GM19372 (cell line): ENCODE results near the gene ATXN1.

ENCODE experiments used
- ATAC-seq: cut with Tn5 transposase; IDR thresholded peaks from one replicate; pipeline ENCODE4 v1.9.1; 2021; ENCODE audit warnings: mild to moderate bottlenecking, low read depth, moderate library complexity; ENCODE audit not compliant: unreplicated experiment

Gene ATXN1

DNA sequence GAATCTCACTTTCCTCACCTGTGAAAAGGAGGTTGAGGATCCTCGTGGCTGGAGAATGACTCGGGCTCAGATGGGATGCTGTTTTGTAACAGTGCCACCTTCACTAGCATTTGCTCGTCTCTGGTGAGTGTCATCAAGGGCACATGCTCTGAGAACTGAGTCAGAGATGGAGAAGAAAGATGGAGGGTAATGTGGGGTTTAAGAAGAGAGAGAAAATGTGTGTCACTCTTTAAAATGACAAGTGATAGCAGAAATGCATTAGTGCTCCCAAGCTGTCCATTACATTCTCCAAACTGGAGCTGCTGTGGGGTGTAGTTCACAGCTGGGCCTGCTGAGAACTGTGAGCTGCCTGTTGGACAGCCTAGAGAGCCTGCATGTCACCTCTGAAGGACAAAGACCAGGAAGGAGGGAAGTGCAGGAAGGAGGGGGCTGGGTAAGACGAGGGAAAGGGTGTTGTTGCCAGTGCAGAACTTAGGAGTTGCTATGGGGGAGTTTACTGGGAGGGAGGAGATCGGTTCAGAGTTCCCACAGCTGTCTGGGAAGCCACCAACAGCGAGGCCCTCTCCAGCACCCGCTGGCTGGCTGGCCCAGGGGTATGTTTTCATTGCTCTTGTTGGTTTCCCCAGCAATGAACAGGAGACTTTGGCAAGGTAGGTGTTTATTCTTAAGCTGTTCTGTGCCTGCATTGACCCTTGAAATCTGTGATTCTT, 503.1 kb downstream of the ATXN1 start:
- ATAC-seq: no peak

DNA sequence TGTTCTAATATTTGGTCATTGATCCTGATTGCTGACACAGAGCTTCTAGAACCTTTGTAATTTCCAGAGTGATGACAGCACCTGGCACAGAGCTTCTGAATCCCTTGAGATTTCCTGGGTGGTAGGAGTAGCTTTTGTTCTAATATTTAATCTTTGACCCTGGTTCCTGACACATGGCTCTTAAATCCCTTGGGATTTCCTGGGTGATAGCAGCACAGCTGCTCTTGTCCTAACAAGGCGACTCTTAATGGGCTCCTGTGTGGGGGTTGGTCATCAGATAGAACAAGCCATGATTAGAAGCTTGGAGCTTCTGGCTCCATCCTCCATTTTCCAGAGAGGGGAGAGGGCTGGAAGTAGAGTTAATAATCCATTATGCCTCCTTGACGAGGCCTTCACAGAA, 504.5 kb downstream of the ATXN1 start:
- no peak for ATAC-seq

DNA sequence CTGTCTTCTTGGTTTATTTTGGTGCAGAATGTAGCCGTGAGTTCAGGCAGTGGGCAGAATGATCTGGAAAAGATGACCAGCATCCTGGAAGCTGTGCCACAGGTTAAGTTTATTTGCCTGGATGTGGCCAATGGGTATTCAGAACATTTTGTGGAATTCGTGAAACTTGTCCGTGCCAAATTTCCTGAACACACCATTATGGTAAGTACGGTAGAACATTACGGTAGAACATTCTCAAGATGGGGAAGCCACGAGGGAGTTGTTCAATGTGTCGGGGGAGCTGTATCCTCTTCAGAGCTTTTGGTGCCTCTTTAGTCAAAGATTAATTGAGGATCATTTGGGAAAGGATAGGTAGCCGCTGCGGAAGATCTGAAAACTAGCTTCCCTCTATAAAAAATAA, 506.7 kb downstream of the ATXN1 start:
- no peak for ATAC-seq

DNA sequence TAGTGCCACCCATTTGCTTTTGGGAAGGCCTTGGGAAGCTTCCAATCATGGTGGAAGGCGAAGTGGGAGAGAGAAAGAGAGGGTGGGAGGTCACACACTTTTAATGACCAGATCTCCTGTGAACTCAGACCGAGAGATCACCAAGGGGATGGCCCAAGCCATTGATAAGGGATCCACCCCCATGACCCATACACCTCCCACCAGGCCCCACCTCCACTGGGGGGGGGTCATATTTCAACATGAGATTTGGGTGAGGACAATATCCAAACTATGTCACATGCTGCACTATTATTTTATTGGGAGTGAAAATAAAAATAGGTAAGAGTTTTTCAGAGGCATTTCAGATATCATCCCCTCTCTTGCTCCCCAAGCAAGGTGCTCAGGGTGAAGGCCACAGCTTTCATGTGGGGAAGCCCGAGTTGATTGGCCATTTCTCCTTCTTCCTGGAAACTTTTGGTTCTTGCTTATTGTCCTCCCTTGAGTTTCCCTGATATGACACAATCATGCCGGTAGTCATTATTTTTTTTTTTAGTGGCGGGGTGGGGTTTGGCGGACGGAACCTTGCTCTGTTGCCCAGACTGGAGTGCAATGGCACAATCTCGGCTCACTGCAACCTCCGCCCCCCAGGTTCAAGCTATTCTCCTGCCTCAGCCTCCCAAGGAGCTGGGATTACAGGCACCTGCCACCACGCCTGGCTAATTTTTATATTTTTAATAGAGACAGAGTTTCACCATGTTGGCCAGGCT, 507.7 kb downstream of the ATXN1 start:
- no peak for ATAC-seq

DNA sequence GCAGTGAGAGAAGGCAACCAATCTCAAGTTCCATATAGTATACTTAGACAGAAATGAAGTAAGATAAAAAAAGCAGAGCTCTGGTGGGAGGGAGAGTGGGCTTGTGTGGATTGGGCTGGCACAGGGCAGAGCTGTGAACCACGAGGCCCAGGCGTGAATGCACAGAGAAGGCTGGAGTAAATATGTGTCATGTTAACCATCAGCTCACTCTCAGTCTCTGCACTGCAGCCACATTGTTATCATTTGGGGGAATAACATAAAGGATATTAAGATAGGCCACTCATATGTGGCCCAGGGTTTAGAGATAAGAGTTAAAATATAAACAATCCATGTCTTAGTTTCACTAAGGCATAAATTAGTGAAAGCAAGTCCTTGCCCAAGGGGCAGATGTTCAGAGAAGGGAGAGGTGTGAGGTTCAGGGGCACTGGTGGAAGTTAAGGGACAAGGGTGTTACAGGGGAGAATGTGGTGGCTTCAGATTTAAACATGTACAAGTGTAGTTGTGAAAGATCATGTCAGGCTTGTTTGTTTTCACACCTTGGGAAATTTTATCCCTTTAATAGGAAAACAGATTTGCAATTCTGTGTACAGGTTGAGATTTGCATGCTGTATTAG, 508.5 kb downstream of the ATXN1 start:
- no peak for ATAC-seq

DNA sequence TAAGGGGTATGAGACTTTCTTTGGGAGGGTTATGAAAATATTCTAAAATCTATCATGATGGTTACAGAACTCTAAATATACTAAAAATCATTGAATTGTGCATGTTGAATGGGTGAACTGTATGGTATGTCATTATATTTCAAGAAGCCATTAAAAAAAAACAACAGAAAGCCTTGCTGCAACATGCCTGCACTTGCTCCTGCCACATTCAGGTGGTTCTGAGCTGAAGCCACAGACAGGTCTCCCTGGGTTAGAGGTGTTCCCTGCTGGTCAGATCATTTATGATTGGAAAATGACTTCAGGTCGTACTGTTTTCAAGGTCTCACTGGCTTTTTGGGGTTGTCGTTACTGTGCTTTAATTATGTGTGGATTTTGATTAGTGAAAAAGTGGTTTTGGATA, 509.6 kb downstream of the ATXN1 start:
- no peak for ATAC-seq

DNA sequence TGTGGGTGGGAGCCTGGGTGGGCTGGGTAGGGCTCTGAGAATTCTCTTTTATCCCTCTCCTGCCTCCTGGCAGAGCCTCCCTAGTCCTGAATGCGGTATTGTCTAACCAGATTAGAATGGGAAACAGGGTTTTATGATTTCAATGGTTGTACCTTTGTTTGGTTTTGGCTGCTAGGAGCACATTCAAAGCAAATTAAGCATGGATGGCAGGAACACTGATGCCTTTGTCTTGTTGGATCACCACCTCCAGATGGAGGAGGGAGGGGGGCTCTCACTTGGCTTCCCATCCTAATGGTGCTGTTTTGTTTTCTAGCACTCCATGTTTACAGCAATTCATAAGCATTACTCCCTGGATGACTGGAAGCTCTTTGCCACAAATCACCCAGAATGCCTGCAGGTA, 511.3 kb downstream of the ATXN1 start:
- ATAC-seq: no peak
